Effector memory CD8-positive, alpha-beta T cell (primary cell): ENCODE data around the gene GALNT18.

Experiments
- ATAC-seq: fragments of 150-1000 bp; cut with Tn5 transposase; replicated peaks from 2 replicates; pipeline ENCODE4 v1.10.0; 2021; ENCODE audit warnings: mild to moderate bottlenecking, moderate library complexity
- DNase-seq, 3 experiments: peaks; one replicate each; pipeline ENCODE4 v3.0.0; 2021
- H3K27ac Mint-ChIP-seq, 2 donors: one replicate each; pipeline ENCODE4 v1.8.0; 2022; ENCODE audit warnings: mild to moderate bottlenecking in 2 of 2, mixed read lengths in 2 of 2, moderate library complexity in 2 of 2
- H3K27me3 Mint-ChIP-seq, 2 donors: one replicate each; pipeline ENCODE4 v1.8.0; 2022; ENCODE audit warnings: mixed read lengths in 2 of 2
- H3K36me3 Mint-ChIP-seq: one replicate; pipeline ENCODE4 v1.8.0; 2022; ENCODE audit warnings: mild to moderate bottlenecking, moderate library complexity, mixed read lengths; ENCODE audit not compliant: insufficient read depth
- H3K4me1 Mint-ChIP-seq, 2 donors: one replicate each; pipeline ENCODE4 v1.8.0; 2022; ENCODE audit warnings: low read depth in 2 of 2, mixed read lengths in 2 of 2
- H3K4me3 Mint-ChIP-seq, 2 donors: one replicate each; pipeline ENCODE4 v1.8.0; 2022; ENCODE audit warnings: mild to moderate bottlenecking in 2 of 2, mixed read lengths in 2 of 2, moderate library complexity in 2 of 2
- H3K9me3 Mint-ChIP-seq, 2 donors: one replicate each; pipeline ENCODE4 v1.8.0; 2022; ENCODE audit warnings: mixed read lengths in 2 of 2

Gene GALNT18

GRCh38 chr11:11579012-11579988 is 42.5 kb downstream of the GALNT18 start:
- ATAC-seq (no peak), DNase-seq (no peak)
- Mint-ChIP-seq H3K36me3 (peaks cover 3% of the 10 kb centered on the region), H3K4me1 (peaks cover 4 to 6% of the 10 kb centered on the region in 2 donors), H3K9me3 (no peaks in the 10 kb centered on the region), H3K27me3 (peaks cover 22 to 43% of the 10 kb centered on the region in 2 donors), H3K4me3 (no peak overlapping the region), H3K27ac (no peak overlapping the region)

GRCh38 chr11:11577932-11578911 is 43.6 kb downstream of the GALNT18 start:
- no peak overlapping the region for H3K27ac Mint-ChIP-seq
- ATAC-seq = no peak
- peaks cover 4 to 6% of the 10 kb centered on the region in 2 donors for H3K4me1 Mint-ChIP-seq
- H3K9me3 Mint-ChIP-seq = no peaks in the 10 kb centered on the region
- H3K4me3 Mint-ChIP-seq = no peak overlapping the region
- H3K36me3 Mint-ChIP-seq = peaks cover 3% of the 10 kb centered on the region
- no peak for DNase-seq
- H3K27me3 Mint-ChIP-seq = peaks cover 15 to 44% of the 10 kb centered on the region in 2 donors

- DNase-seq (no peak), ATAC-seq (peak; percentile 69)
- Mint-ChIP-seq H3K4me3 (peak overlapping the region; percentile 11 to 48), H3K9me3 (no peaks in the 10 kb centered on the region), H3K36me3 (peaks cover 2% of the 10 kb centered on the region), H3K27ac (peak overlapping the region; percentile 36 to 64), H3K4me1 (peaks cover 4 to 6% of the 10 kb centered on the region in 2 donors), H3K27me3 (peaks cover 9 to 38% of the 10 kb centered on the region in 2 donors)
These were observed 44.5 kb downstream of the GALNT18 start for GRCh38 chr11:11577251-11577855.

GRCh38 chr11:11574373-11575287 is 47.2 kb downstream of the GALNT18 start:
- Mint-ChIP-seq H3K27me3 (peaks cover 10 to 40% of the 10 kb centered on the region in 2 donors), H3K27ac (no peak overlapping the region), H3K4me1 (peaks cover 4 to 6% of the 10 kb centered on the region in 2 donors), H3K4me3 (no peak overlapping the region), H3K36me3 (no peaks in the 10 kb centered on the region), H3K9me3 (no peaks in the 10 kb centered on the region)
- ATAC-seq (no peak), DNase-seq (no peak)

GRCh38 chr11:11572386-11572785 is 49.4 kb downstream of the GALNT18 start:
- peaks cover under 1% of the 10 kb centered on the region in 2 donors for H3K4me1 Mint-ChIP-seq
- peaks cover 10 to 36% of the 10 kb centered on the region in 2 donors for H3K27me3 Mint-ChIP-seq
- DNase-seq (no peak), ATAC-seq (no peak)
- H3K4me3 Mint-ChIP-seq = no peak overlapping the region
- H3K27ac Mint-ChIP-seq = no peak overlapping the region
- H3K36me3 Mint-ChIP-seq = no peaks in the 10 kb centered on the region
- no peaks in the 10 kb centered on the region for H3K9me3 Mint-ChIP-seq

GRCh38 chr11:11571893-11572292 is 49.9 kb downstream of the GALNT18 start:
- Mint-ChIP-seq H3K4me3 (no peak overlapping the region), H3K9me3 (no peaks in the 10 kb centered on the region), H3K27me3 (peaks cover 10 to 36% of the 10 kb centered on the region in 2 donors), H3K27ac (no peak overlapping the region), H3K4me1 (no peaks in the 10 kb centered on the region), H3K36me3 (no peaks in the 10 kb centered on the region)
- ATAC-seq (no peak), DNase-seq (no peak)

- no peak overlapping the region for H3K27ac Mint-ChIP-seq
- ATAC-seq (no peak), DNase-seq (no peak)
- H3K4me1 Mint-ChIP-seq = no peaks in the 10 kb centered on the region
- H3K4me3 Mint-ChIP-seq = no peak overlapping the region
- no peaks in the 10 kb centered on the region for H3K9me3 Mint-ChIP-seq
- peaks cover 10 to 36% of the 10 kb centered on the region in 2 donors for H3K27me3 Mint-ChIP-seq
- no peaks in the 10 kb centered on the region for H3K36me3 Mint-ChIP-seq
These were observed 51.0 kb downstream of the GALNT18 start for GRCh38 chr11:11570823-11571222.

GRCh38 chr11:11569936-11570491 is 51.8 kb downstream of the GALNT18 start:
- no peak overlapping the region for H3K27ac Mint-ChIP-seq
- no peaks in the 10 kb centered on the region for H3K4me1 Mint-ChIP-seq
- ATAC-seq (no peak), DNase-seq (no peak)
- no peaks in the 10 kb centered on the region for H3K36me3 Mint-ChIP-seq
- H3K27me3 Mint-ChIP-seq = peaks cover 10 to 36% of the 10 kb centered on the region in 2 donors
- no peaks in the 10 kb centered on the region for H3K9me3 Mint-ChIP-seq
- H3K4me3 Mint-ChIP-seq = no peak overlapping the region

GRCh38 chr11:11568651-11569229 is 53.1 kb downstream of the GALNT18 start:
- DNase-seq (no peak), ATAC-seq (no peak)
- H3K9me3 Mint-ChIP-seq = no peaks in the 10 kb centered on the region
- no peak overlapping the region for H3K4me3 Mint-ChIP-seq
- no peaks in the 10 kb centered on the region for H3K4me1 Mint-ChIP-seq
- H3K36me3 Mint-ChIP-seq = no peaks in the 10 kb centered on the region
- H3K27me3 Mint-ChIP-seq = peaks cover 10 to 36% of the 10 kb centered on the region in 2 donors
- H3K27ac Mint-ChIP-seq = no peak overlapping the region

- no peak overlapping the region for H3K27ac Mint-ChIP-seq
- DNase-seq (no peak), ATAC-seq (no peak)
- no peaks in the 10 kb centered on the region for H3K9me3 Mint-ChIP-seq
- H3K4me1 Mint-ChIP-seq = no peaks in the 10 kb centered on the region
- peaks cover 10 to 33% of the 10 kb centered on the region in 2 donors for H3K27me3 Mint-ChIP-seq
- H3K4me3 Mint-ChIP-seq = no peak overlapping the region
- H3K36me3 Mint-ChIP-seq = no peaks in the 10 kb centered on the region
These were observed 53.7 kb downstream of the GALNT18 start for GRCh38 chr11:11567936-11568650.

GRCh38 chr11:11565636-11566035 is 56.2 kb downstream of the GALNT18 start:
- Mint-ChIP-seq H3K36me3 (no peaks in the 10 kb centered on the region), H3K4me1 (no peaks in the 10 kb centered on the region), H3K27ac (no peak overlapping the region), H3K9me3 (no peaks in the 10 kb centered on the region), H3K4me3 (no peak overlapping the region), H3K27me3 (peaks cover 5 to 28% of the 10 kb centered on the region in 2 donors)
- ATAC-seq (no peak), DNase-seq (no peak)
